Measurements from ENCODE around the gene CCNB3.
"Not testable (repeated sequence)": the region's sequence is repeated elsewhere in the genome, so short reads cannot be mapped to it uniquely, and the experiment has no call there.

CCNB3 gene

DNA sequence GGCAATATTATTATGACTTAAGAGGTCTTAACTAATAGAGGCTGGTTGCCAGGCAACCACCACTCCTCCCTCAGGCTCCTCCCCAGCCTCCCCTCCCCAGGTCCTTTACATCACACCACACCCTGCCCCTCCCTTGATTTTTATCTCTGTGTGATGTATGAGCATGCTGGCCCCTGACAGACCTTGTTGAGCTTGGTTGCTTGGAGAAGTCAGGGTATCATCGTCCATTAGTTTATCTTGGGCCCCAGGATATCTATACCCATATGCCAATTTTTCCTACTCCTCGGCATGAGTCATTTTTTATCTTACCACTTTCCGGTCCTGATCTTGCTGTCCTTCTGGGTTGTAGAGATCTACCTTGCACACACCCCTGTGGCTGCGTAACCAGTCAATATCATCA, 6.2 kb upstream of the CCNB3 start:
- TF ChIP-seq, protein P1, sequence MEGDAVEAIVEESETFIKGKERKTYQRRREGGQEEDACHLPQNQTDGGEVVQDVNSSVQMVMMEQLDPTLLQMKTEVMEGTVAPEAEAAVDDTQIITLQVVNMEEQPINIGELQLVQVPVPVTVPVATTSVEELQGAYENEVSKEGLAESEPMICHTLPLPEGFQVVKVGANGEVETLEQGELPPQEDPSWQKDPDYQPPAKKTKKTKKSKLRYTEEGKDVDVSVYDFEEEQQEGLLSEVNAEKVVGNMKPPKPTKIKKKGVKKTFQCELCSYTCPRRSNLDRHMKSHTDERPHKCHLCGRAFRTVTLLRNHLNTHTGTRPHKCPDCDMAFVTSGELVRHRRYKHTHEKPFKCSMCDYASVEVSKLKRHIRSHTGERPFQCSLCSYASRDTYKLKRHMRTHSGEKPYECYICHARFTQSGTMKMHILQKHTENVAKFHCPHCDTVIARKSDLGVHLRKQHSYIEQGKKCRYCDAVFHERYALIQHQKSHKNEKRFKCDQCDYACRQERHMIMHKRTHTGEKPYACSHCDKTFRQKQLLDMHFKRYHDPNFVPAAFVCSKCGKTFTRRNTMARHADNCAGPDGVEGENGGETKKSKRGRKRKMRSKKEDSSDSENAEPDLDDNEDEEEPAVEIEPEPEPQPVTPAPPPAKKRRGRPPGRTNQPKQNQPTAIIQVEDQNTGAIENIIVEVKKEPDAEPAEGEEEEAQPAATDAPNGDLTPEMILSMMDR (IDR thresholded peaks at IDR 0.05; ENCODE audit: low read depth, low read length, missing control alignments) = no peak
- in situ Hi-C loops (cut with HindIII; ENCODE audit: low sequenced_read_pairs) = no loop called here
- no peak overlapping the region for H3K4me3 ChIP-seq (ENCODE audit: low read depth, low read length)
- no peak for DNase-seq (ENCODE audit: low read depth)

GRCh38 chrX:50200907-50201306, 3.7 kb upstream of the CCNB3 start, which contains the start of gene AKAP4:
TSS of gene AKAP4 (minus strand) at chrX:50201007. CDS start at chrX:50200889, 118 bp downstream.
- no peak within 1 kb of the TSS for H3K4me3 ChIP-seq (ENCODE audit: low read depth, low read length)
- in situ Hi-C loops (cut with HindIII; ENCODE audit: low sequenced_read_pairs) = no loop called here
- DNase-seq (ENCODE audit: low read depth) = no peak
- TF ChIP-seq, protein P1 (IDR thresholded peaks at IDR 0.05; ENCODE audit: low read depth, low read length, missing control alignments) = no peak

- in situ Hi-C loops (cut with HindIII; ENCODE audit: low sequenced_read_pairs) = no loop called here
- TF ChIP-seq, protein P1 (IDR thresholded peaks at IDR 0.05; ENCODE audit: low read depth, low read length, missing control alignments) = no peak
- no peak overlapping the region for H3K4me3 ChIP-seq (ENCODE audit: low read depth, low read length)
- DNase-seq (ENCODE audit: low read depth) = no peak
Observed at GRCh38 chrX:50202539-50202938, 2.0 kb upstream of the CCNB3 start.

DNA sequence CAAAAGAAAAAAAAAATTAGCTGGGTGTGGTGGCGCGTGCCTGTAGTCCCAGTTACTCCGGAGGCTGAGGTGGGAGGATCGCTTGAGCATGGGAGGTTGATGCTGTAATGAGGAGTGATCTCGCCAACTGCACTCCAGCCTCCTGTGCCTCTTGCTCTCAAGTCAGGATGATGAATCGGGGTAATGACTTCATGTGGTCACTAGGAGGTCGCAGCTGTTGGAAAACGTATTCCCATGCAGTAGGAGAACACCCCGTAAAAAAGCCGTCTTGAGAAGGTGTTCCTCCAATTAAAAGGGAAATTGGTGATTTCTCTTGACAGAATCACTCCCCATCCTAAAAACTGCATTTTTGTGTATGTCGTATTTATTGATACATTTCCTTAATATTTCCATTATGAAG, 2.2 kb downstream of the CCNB3 start:
- DNase-seq (ENCODE audit: low read depth) = no peak
- in situ Hi-C loops (cut with HindIII; ENCODE audit: low sequenced_read_pairs) = no loop called here
- H3K4me3 ChIP-seq (ENCODE audit: low read depth, low read length) = no peak overlapping the region
- TF ChIP-seq, protein P1 (IDR thresholded peaks at IDR 0.05; ENCODE audit: low read depth, low read length, missing control alignments) = no peak

DNA sequence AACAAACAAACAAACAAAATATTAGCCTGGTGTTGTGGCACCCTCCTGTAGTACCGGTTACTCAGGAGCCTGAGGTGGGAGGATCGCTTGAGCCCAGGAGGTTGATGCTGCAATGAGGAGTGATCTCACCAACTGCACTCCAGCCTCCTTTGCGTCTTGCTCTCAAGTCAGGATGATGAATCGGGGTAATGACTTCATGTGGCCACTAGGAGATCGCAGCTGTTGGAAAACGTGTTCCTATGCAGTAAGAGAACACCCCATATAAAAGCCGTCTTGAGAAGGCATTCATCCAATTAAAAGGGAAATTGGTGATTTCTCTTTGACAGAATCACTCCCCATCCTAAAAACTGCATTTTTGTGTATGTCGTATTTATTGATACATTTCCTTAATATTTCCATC, 6.9 kb downstream of the CCNB3 start:
- TF ChIP-seq, protein P1 (IDR thresholded peaks at IDR 0.05; ENCODE audit: low read depth, low read length, missing control alignments) = peak; percentile 25
- DNase-seq (ENCODE audit: low read depth) = no peak
- in situ Hi-C loops (cut with HindIII; ENCODE audit: low sequenced_read_pairs) = no loop called here
- no peak overlapping the region for H3K4me3 ChIP-seq (ENCODE audit: low read depth, low read length)

DNA sequence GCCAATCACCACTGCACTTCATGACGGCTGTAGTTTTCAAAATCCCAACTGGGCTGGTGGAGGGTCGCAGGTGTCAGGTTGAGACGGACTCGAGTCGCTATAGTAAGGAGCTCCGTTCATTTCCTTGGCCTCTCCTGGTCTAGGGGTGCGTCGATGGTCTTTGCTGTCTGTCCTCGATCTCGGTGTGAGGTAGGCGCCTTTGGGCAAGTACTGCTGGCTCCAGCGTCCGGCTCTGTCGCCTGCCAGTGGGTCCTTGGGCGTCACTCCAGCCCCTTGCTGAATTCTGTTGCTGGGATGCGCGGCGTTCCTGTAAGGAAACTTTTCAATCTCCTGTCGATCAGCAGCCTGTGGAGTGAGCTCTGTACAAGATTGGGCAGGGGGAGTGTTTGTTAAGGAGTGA, 76.7 kb downstream of the CCNB3 start:
- TF ChIP-seq, protein P1 (IDR thresholded peaks at IDR 0.05; ENCODE audit: low read depth, low read length, missing control alignments) = no peak
- DNase-seq (ENCODE audit: low read depth) = no peak
- in situ Hi-C loops (cut with HindIII; ENCODE audit: low sequenced_read_pairs) = no loop called here
- H3K4me3 ChIP-seq (ENCODE audit: low read depth, low read length) = no peak overlapping the region

GRCh38 chrX:50327235-50327634, 122.7 kb downstream of the CCNB3 start:
- TF ChIP-seq, protein P1 (IDR thresholded peaks at IDR 0.05; ENCODE audit: low read depth, low read length, missing control alignments) = no peak
- H3K4me3 ChIP-seq (ENCODE audit: low read depth, low read length) = no peak overlapping the region
- in situ Hi-C loops (cut with HindIII; ENCODE audit: low sequenced_read_pairs) = no loop called here
- DNase-seq (ENCODE audit: low read depth) = no peak

- H3K4me3 ChIP-seq (ENCODE audit: low read depth, low read length); DNase-seq (ENCODE audit: low read depth); in situ Hi-C loops (cut with HindIII; ENCODE audit: low sequenced_read_pairs): not testable (repeated sequence)
Observed at GRCh38 chrX:50332668-50333067, 128.1 kb downstream of the CCNB3 start.
